G401 (cell line): ENCODE data around the gene UBASH3B. TPM values are rescaled to one million over a fixed set of nuclear protein-coding genes. Genes with fewer than 3 reads are reported as not detected.
"Not testable (repeated sequence)": the region's sequence is repeated elsewhere in the genome, so short reads cannot be mapped to it uniquely, and the experiment has no call there.

Source experiments
- DNase-seq: peaks from one replicate; pipeline ENCODE4 v3.0.0-alpha.2; 2015; ENCODE audit warnings: low spot score
- in situ Hi-C: cut with HindIII; loops from 2 replicates; pipeline ENCODE4 v1.10.0; 2016; ENCODE audit warnings: low sequenced_read_pairs, mixed read lengths
- total RNA-seq: library from RNA; depleted of rRNA; stranded (reverse); fragments of >200 nt; shearing (Covaris generic); gene quantifications from 2 replicates; pipeline ENCODE4 v1.2.3, GENCODE V29; 2014

Gene UBASH3B
- total RNA-seq, 1 experiment from 2014 or later, result 0.78 TPM

DNA sequence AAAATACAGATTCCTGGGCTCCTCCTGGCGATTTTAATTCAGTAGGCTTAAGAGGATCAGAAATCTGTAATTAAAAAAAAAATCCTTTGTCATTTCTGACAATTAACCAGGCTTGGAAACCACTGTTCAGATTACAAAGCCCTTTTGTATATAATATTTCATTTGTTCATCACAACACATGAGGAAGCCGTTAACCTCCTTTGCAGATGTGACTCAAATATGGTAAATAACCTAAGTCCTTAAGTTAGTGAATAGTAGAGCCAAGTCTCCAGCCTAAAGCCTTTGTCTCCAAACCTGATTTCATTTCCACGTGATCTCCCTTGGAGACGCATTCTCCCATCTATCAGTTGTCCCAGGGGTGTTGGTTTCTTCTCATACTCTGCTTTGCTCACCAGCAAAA, 67.6 kb downstream of the UBASH3B start:
- in situ Hi-C loops, result no loop called here
- DNase-seq, result no peak

DNA sequence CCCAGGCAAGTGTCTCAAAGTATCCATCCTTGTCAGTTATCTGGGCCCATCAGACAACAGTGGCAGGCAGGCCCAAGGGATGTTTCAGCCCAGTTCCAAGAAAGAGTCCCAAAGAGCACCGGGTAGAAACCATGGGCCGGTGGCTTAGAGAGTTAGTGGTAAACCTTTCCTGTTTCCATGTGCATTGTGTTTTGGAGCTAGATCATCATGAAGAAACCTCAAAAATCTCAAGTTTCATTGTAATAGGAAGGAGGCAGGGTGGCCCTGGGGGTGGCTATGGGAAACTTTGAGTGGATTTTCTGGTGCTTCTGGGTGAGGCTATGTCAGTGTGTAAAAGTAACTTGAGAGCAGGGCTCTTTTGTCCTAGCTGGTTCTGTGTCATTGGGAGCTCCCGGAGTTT, 68.1 kb downstream of the UBASH3B start:
- in situ Hi-C loops, result no loop called here
- no peak for DNase-seq

DNA sequence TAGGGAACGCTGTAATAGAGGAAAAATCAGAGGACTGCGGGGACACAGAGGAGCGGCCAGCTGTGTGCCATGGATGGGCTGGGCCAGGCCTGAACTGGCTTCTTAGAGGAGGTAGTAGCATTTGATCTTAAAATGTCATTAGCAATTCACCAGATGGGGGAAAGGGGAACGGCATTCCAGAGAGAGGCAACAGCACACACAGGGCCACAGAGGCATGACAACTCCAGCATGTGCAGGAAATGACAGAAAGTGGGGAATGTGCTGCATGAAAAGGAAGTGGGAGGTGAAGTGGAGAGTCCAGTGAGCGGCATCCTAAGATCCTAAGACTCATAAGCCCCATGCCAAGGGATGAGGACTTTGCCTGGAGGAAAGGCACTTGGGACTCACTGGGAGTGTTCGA, 69.0 kb downstream of the UBASH3B start:
- no peak for DNase-seq
- in situ Hi-C loops, result no loop called here

DNA sequence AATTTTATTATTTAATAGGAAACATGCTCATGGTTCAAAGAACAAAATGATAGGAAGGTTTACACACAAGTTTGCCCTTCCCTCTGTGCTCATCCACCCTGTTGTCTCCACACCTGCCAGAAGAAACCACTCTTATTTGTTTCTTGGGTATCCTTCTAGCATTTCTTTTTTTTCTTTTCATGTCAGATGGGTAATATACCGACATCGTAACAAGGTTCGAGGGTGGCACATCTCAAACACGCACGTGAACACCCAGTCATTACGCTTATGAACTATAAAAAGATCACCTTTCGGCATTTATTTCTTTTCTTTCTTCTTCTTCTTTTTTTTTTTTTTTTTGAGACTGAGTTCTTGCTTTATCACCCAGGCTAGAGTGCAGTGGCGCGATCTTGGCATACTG, 70.5 kb downstream of the UBASH3B start:
- in situ Hi-C loops, result no loop called here
- no peak for DNase-seq

DNA sequence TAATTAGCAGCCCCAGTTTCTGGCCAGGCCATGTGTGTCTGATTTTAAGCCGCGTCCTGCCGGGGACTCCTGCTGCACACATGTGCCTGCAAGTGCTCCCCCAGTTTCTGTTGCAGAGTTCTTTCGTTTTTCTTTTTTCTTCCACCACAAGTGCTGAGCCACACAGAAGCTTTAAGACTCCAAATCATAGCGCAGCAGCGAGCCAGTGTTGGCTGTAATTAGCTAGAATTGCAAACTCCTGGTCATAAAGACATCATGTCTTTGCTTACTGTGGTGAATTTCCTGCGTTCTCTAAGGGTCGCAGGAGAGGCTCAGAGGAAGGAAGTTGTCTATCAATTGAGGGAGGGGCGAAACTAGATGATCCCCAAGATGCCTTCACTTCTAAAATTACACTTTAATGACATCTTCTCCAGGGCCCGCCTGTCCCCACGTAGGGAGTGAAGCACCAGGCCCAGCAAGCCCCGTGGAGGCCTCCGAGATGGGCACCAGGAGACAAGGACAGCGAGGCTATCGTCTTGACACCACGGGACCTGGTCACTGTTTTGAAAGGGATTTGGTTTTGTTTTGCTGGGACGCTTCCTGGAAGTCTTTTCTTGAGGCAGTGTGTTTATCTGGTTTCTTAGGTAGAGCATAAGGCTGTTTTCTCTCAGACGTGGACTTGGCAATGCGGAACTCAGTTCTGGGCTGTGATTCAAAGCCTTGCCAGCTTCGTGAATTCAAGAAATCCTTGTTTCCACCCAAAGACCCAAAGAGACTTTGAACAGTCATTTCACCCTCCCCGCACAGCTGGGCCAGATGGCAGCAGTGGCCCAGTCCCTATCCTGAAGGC, 71.8 kb downstream of the UBASH3B start:
- peak; percentile 73 for DNase-seq
- in situ Hi-C loops, result no loop called here

DNA sequence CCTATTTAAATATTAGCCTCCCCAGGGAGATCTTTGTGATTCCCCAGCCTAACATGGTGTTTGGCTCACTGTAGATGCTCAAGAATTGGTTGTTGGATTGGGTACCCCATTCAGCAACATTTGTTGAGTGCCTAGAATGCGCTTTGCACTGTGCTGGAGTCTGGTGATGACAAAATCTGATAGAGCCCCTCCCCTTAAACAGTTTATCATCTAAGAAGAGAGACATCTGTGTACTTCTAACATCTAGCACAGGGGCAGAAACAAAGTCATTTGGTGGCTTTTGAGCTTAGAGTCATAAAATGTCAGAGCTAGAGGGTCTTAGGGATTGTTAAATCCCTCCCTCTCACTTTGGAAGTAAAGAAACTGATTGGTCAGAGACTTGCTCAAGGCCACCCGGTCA, 73.0 kb downstream of the UBASH3B start:
- in situ Hi-C loops, result no loop called here
- DNase-seq, result no peak

DNA sequence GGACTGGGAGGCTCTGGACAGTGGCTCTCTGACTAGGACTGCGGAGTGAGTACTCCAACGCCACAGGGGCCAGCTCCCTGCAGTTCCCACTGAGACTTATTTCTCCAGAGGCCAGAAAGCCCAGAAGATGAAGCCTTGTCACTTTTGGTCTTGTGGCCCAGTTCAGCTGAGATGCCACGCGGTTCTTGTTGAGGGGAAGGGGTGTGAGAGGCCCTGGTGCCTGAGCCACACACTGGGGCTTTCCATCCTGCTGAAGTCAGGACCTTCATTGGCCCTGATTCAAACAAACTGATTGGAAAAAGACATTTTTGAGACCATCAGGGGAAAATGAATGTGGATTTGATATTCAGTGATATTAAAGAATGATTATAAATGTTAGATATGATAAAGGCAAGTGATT, 73.6 kb downstream of the UBASH3B start:
- in situ Hi-C loops, result no loop called here
- DNase-seq, result peak; percentile 36

DNA sequence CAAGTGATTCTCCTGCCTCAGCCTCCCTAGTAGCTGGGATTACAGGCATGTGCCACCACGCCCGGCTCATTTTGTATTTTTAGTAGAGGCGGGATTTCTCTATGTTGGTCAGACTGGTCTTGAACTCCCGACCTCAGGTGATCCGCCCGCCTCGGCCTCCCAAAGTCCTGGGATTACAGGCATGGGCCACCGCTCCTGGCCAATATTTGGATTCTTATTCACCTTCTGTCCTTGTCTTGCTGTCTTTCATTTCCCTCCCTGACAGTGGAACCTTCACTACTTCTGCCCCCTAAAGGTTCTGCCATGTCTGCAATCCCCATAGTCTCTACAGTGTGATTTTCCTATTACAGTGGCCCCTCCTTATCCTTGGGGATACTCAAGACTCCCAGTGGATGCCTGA, 75.2 kb downstream of the UBASH3B start:
- DNase-seq, in situ Hi-C loops: not testable (repeated sequence)

DNA sequence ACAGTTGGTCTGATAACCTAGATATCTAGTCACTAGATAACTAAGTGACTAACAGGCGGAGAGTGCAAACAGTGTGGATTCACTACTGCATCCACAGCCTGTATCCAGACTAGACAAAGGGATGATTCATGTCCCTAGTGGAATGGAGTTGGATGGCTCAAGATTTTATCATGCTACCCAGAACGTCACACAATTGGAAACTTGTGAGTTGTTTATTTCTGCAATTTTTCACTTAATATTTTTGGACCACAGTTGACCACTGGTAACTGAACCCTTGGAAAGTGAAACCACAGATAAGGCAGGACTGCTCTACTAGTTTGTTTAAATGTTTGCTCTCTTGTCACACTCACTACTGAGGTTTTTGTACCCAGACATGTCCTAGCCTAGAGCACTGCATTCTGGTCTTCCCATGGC, 76.0 kb downstream of the UBASH3B start:
- DNase-seq, result no peak
- in situ Hi-C loops, result no loop called here

DNA sequence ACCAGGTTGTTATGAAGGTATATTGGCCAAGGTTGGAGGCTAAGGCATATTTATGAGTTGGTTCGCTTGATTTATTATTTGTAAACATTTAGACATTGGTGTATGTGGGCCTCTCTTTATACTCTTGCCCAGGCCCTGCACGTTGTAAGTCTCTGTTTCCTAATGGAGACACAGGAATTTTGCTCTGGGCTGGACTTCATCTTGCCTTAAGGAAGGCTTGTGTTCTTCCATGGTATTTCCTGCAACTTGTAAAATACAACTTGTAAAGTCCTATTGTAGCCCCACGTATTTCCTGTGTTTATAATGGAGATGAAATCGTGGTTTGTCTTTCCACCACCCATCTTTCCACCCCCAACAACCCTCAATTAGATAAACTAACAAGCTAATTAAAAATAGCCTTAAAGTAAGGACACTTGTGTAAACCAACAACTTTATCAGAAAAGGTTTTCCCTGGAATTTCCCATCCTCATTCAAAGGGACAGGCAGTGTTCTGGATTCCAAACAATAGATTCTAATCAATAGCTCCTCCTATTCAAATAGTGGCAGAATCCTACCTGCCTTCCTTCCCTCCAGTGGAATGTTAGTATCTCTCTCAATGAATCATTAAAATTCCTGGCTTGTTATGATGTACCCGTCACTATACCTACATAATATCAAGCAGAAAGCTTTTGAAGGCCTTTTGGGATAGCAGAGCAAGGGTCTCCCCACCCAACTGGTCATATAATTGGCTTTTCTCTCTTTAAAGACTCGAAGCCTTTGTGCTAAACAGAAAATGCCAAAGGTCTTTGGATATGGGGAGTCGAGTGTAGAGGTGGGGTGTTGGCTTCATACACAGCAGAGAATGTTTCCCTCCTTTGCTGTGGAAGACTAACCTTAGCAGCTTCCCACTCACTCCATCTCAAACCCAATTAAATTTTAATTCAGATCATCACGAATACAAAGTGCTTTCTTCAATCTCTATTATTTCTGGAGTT, 77.1 kb downstream of the UBASH3B start:
- in situ Hi-C loops, result no loop called here
- DNase-seq, result no peak

DNA sequence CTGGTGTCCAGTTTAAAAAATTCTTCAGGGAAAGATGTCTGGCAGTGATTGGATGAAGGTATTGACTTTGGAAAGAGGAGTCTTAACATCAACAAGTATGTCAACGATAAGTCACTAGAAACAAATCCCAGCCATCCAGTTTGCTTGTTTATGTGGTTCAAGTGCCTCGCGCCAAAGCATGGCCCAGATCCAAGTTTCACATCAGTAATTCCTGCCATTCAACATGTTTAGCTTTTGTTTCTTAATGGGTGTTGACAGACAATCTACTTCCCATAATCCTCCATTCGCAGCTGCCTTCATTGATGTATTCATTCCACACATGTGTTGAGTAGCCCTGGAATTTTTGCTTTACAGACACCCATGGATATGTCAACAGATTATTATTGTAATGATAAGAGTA, 77.8 kb downstream of the UBASH3B start:
- in situ Hi-C loops, result no loop called here
- DNase-seq, result no peak

DNA sequence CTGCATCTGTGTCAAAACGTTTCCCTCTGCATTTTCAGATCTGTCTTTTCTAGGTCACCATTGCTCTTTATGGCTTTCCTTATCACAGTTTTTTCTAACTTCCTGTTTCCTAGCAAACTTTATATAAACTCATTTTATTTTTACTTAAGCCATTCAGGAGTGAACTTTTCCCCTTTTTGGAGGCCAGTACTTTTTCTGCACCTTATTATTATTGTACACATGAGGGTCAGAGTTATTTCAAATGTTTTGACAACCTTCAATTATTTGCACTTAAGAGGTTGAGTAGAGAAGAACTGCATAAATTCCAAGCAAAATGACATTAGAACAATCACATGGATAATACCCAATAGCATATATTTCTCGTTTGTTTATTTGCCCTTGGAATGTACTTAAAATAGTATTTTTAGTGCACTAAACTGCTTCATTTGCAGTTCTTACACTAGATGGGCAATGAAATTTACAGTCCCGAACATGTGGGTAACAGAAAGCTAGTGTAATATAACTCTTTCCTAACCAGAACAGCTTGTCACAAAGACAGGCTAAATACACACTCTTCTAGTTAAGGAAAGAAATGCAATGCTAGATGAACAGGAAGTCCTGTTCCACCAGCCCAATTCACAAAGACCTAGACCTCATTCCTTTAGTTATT, 79.5 kb downstream of the UBASH3B start:
- no peak for DNase-seq
- in situ Hi-C loops, result no loop called here

DNA sequence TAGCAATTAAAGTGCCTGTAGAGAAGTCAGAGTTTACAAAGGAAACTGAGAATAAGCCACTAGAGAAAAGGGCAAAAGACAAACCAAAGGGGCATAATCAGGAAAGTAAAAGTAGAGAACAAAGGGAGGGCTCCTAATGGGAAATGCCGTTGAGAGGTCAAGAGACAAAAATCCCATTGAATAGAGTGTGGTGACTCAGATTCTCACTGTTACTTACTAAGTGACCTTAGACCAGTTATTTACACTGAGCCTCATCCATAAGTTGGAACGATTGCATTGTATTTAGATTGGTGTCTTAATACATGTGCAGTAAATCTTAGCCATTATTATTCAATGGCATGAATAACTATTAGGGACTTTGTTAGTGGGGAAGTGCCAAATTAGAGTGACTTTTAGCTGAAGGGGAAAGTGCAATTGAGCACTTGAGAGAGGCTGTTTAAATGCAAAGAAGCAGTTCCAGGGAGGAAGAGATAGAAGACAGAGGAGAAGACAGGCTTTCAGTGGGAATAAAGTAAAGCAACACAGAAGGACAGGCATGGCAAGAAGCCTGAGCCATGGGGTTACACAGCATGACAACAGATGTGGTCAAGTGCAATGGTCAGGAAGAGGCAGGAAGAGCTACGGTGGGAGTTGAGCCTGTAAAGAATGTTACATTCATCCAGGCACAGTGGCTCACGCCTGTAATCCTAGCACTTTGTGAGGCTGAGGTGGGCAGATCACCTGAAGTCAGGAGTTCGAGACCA, 82.6 kb downstream of the UBASH3B start:
- DNase-seq, result peak; percentile 75
- in situ Hi-C loops, result no loop called here

DNA sequence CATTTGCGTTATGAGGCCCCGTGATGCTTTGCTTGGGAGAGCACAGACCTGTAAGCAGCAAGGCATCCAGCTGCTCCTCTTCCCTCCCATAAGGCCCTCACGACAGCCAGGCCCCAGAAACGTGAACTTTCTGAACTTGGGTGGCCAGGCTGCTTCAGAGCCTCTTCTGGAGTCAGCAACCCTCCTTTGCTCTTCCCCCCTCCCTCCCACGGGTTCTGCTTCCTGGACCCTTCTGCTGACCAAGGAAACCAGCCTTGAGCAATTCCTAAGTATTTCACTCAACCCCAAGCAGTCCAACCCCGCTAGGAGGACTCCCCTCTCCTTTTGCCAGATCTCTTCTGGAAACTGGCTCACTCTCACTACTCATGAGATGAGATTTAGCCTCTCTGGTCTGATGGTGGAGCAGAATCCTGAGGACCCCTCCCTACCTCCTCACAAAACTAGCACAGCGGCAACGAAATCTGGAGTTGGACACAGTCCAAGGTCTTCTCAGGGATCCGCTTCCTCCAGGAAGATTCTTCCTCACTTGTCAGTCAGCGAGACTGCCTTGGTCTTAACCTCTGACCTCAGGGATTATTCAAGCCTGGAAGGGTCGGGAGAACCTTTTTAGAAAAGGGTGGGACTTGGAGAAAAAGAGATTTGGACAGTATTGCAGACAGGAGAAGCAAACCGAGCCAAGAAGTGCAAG, 86.2 kb downstream of the UBASH3B start:
- in situ Hi-C loops, result no loop called here
- DNase-seq, result peak; percentile 65

DNA sequence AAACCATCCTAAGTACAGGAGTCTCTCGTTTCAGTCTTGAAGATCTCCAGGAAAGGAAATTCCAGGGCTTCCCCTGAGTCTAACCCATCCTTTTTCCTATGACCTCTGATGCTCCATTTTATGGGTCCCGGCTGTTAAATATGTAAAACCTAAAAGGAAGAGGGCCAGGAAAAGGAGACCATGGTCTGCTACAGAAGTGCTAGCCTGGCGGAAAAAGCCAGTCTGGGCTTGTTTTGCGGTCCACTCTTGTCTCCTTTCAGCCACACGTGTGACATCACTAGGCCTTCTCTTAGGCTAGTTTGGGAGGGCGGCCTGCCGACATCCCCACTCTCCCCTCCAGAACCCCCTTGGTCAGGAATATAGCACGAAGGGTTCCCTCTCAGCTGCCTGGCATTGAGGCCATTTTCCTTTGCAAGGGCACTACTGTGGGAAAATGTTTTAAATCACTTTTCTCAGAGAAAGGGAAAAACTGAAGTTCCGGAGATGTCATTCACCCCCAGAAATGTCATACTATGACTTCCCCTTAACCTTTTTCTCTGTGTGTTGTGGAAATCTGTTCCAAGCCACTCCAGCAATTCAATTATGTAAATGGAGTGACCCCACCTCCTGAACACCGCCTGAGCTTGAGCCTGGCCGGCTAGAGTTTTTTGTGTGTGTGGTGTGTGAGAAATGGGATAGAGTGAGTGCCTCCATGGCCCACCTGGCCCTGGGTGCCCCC, 86.9 kb downstream of the UBASH3B start:
- in situ Hi-C loops, result no loop called here

DNA sequence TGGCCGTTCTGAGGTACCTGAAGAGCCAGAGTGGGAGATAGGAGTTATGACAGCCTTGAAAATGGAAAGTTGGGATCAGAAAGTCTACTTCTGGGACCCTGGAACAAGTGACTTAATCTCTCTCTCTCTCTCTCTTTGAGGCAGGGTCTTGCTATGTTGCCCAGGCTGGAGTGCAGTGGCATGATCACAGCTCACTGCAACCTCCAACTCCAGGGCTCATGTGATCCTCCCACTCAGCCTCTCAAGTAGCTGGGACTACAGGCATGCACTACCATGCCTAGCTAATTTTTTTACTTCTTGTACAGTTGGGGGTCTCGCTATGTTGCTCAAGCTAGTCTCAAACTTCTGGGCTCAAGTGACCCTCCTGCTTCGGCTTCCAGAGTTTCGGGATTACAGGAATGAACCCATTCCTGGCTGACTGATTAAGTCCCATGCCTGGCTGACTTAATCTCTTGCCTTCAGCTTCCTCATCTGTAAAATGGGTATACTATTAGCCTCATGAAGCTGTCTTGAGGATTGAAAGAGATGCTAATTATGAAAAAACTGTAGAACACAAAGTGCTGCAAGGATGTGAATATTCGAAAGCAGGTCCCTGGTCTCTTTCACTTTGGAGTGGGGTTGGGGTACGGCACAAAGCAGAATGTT, 87.7 kb downstream of the UBASH3B start:
- DNase-seq, result no peak
- in situ Hi-C loops, result no loop called here

More for the DNA sequence above, 86.9 kb downstream of the UBASH3B start:
- no peak for DNase-seq

DNA sequence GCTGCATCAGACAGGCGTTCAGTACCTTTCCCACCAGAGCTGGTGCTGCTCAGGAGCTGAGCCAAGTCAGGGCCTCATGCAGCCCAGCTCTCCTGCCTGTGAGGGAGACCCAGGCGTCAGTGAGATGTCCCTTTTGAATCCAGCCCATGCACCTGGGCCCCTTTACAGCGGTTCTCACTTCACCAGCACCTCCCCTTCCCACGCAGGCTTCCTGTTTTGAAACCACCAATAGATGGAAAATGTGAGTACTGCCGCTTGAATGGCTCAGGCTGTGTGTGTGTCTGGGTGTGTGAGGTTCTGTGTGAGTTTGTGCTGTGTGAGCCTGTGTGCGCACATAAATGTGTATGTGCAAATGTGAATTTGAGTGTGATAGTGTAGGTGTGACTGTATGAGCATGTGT, 88.4 kb downstream of the UBASH3B start:
- in situ Hi-C loops, result no loop called here

More for the DNA sequence above, 88.4 kb downstream of the UBASH3B start:
- no peak for DNase-seq
